ENCODE data around the gene LRRC30.

- peak; percentile 57; the same call in 1 of the 2 replicates for TF ChIP-seq GATA2 (IDR thresholded peaks at IDR 0.05; ENCODE audit: low read depth, low read length)
- TF ChIP-seq GATA3 (IDR thresholded peaks at IDR 0.05; ENCODE audit: low read depth, low read length), result no peak
Measured at GRCh38 chr18:7206217-7206616, 24.7 kb upstream of the LRRC30 start.

Data from SH-SY5Y (cell line).